Astrocyte of the spinal cord (primary cell): ENCODE measurements around the gene GNG13.
"Not testable (repeated sequence)": the region's sequence is repeated elsewhere in the genome, so short reads cannot be mapped to it uniquely, and the experiment has no call there.

Source experiments
- DNase-seq: peaks from one replicate; pipeline ENCODE4 v3.0.0; 2011; ENCODE audit warnings: low read depth, low spot score
- H3K4me3 ChIP-seq: 2 replicates; pipeline ENCODE4 v1.5.1; 2011; ENCODE audit warnings: low read depth, mild to moderate bottlenecking, low read length, moderate library complexity
- in situ Hi-C: cut with HindIII; loops from 2 replicates; pipeline ENCODE4 v1.10.0; 2017; ENCODE audit warnings: low sequenced_read_pairs
- TF ChIP-seq, protein P1 (sequence below): IDR thresholded peaks from 2 replicates; pipeline ENCODE4 v1.5.1; 2012; ENCODE audit warnings: low read depth, mild to moderate bottlenecking, low read length, inconsistent platforms

The GNG13 gene

DNA sequence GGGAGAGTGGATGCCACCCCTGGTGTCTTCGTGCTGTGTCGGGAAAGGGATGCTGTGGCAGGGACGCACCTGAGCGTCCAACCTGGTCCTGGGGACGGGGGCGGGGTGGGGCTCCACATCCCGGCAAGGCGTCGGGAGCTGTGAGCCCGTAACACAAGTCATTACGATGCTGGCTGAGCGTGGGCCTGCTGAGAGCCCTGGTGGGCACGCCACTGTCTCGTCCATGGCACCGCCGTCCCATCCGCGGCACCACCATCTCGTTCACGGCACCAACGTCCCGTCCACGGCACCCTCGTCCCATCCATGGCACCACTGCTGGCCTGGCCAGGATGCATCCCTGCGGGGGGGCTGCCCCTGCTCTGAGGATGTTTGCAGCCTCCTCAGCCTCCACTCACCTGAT is 24.1 kb upstream of the GNG13 start:
- H3K4me3 ChIP-seq = no peak overlapping the region
- DNase-seq = no peak
- TF ChIP-seq, protein P1, sequence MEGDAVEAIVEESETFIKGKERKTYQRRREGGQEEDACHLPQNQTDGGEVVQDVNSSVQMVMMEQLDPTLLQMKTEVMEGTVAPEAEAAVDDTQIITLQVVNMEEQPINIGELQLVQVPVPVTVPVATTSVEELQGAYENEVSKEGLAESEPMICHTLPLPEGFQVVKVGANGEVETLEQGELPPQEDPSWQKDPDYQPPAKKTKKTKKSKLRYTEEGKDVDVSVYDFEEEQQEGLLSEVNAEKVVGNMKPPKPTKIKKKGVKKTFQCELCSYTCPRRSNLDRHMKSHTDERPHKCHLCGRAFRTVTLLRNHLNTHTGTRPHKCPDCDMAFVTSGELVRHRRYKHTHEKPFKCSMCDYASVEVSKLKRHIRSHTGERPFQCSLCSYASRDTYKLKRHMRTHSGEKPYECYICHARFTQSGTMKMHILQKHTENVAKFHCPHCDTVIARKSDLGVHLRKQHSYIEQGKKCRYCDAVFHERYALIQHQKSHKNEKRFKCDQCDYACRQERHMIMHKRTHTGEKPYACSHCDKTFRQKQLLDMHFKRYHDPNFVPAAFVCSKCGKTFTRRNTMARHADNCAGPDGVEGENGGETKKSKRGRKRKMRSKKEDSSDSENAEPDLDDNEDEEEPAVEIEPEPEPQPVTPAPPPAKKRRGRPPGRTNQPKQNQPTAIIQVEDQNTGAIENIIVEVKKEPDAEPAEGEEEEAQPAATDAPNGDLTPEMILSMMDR = no peak
- in situ Hi-C loops = no loop called here

- no peak for DNase-seq
- in situ Hi-C loops = no loop called here
- TF ChIP-seq, protein P1 = no peak
- H3K4me3 ChIP-seq = no peak overlapping the region
Observed at GRCh38 chr16:824194-824593, 23.7 kb upstream of the GNG13 start.

GRCh38 chr16:822909-823297 is 22.4 kb upstream of the GNG13 start:
- TF ChIP-seq, protein P1 = no peak
- in situ Hi-C loops = no loop called here
- no peak overlapping the region for H3K4me3 ChIP-seq
- DNase-seq = no peak

DNA sequence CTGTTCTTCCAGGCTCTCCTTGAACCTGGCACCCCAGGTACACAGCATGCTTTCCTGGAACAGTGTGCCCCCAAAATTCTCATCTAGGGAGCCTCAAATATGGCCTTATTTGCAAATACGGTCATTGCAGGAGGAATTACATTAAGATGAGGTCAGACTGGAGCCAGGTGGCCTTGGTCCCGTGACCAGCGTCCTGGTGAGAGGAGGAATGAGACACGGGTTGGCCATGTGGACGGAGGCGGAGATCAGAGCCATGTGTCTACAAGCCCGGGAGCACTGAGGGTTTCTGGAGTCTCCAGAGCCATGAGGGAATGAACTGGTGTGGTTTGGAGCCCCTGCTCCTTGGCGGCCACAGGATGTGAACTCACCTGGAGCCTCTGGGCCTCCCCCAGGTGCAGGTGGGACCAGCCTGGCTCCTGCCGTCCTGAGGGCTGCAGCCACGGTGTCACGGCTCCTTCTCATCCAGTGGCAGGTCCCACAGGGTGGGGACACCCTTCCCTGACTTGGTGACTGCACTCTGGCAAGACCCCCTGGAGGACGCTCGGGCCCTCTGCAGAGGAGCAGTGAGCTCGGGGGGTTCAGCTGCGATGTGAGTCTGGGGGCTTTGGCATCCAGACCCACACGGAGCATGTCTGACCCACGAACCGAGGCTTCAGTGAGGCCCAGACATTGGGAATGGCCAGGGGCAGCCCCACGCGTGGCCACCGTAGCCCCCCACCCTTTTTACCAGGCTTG is 21.8 kb upstream of the GNG13 start:
- TF ChIP-seq, protein P1 = no peak
- H3K4me3 ChIP-seq = no peak overlapping the region
- no peak for DNase-seq
- in situ Hi-C loops = no loop called here

DNA sequence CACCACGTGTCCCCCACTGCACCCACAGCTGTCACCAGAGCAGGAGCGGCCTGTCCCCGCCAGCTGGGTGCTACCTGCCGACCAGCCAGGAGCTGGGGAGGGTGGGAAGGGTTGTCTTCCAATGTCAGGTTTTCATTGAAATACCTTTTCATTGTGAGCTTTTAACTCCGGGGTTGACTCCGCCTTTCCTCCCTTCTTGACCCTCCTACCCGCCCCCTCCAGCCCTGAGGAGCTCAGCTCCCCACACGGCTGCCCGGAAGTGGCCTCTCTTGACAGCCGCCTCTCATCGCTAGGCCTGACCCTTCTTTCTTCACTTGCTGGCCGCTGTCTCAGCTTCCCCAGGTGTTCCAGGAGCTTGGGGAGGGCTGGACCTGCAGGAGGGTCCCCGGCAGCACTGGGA is 21.2 kb upstream of the GNG13 start:
- no peak for DNase-seq
- in situ Hi-C loops = no loop called here
- H3K4me3 ChIP-seq = no peak overlapping the region
- TF ChIP-seq, protein P1 = no peak

DNA sequence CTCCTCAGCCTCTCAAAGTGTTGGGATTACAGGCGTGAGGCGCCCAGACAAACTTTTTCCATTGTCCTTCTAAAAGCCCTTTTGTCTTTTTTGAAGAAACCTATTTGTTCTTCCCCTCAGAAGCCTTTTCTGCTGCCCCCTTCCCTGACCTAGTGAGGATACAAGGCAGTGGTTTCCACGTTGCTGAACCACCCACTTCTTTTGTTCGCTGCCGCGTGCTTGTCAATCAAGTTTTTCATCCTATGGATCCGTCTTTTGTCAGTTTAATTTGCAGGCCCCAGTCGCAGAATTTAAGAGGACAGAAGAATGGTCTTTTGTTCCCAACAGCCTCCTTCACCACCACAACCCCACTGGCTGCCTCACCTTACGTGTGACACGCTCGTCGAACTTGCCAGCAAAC is 20.2 kb upstream of the GNG13 start:
- in situ Hi-C loops = no loop called here
- DNase-seq = no peak

GRCh38 chr16:820044-820408 is 19.5 kb upstream of the GNG13 start:
- in situ Hi-C loops, H3K4me3 ChIP-seq, DNase-seq: not testable (repeated sequence)

More for the DNA sequence above, 20.2 kb upstream of the GNG13 start:
- TF ChIP-seq, protein P1 = no peak
- no peak overlapping the region for H3K4me3 ChIP-seq
